Measurements from ENCODE around the gene TSHZ1.
"Not testable (repeated sequence)": the region's sequence is repeated elsewhere in the genome, so short reads cannot be mapped to it uniquely, and the experiment has no call there.

Gene TSHZ1

DNA sequence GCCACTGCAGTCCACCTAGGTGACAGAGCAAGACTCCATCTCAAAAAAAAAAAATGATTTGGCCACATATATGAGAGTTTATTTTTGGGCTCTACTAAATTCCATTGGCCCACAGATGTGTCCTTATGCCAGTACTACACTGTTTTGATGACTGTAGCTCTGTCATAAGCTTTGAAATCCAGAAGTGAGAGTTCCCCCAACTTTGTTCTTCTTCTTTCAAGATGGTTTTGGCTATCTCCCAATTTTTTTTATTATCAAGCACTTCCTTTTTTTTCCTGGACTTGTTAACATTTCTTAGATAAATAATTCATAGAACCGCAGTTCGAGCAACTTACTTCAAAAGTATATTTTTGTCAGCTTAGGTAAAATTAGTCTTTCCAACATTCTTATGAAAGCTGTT, 96.9 kb downstream of the TSHZ1 start:
- DNase-seq (ENCODE audit: low read depth, low spot score): no peak

DNA sequence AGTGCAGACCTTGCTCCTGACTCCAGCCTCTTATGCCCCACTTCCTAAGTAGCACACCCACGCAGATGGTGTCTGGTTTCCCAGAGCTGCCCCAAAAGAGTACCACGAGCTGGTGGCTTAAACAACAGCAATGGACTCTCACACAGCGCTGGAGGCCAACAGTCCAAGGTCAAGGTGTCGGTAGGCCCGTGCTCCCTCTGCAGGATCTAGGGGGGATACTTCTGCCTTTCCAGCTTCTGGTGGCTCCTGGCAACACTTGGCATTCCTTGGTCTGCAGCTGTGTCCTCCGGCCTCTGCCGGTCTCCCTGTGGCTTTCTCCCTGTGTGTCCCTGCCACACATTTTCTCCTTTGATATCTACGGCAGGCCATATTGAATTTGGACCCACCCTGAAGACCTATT, 99.0 kb downstream of the TSHZ1 start:
- DNase-seq (ENCODE audit: low read depth, low spot score): no peak

DNA sequence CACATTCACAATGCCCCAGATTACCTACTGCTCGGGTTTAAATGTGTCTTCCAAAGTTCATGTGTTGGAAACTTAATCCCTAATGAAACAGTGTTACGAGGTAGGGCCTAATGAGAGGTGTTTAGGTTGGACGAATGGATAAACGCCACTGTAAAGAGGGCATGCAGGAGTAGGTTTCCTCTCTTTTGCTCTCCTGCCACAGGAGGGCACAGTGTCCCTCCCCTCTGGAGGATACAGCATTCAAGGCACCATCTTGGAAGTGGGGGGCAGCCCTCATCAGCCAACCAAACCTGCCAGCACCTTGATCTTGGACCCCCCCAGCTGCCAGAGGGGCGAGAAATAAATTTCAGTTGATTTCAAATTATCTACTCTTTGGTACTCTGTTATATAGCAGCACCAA, 103.5 kb downstream of the TSHZ1 start:
- DNase-seq (ENCODE audit: low read depth, low spot score): no peak

DNA sequence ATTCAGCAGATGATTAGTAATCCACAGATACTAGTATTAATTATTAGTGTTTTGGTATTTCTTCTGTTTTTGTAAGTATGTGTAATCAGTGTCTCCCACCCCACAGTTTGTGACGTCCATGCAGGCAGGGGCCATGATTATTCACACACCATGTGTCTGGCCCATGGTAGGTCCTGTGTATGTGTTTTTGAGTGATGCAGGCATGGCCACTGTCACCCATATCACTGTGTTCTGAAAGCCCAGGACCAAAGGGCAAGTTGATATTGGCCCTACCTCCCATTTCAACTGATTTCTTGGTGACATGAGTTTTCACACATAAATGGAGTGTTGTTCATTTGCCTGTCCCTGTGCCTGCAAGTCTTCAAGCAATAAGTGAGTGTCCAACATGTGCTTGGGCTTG, 104.0 kb downstream of the TSHZ1 start:
- no peak for DNase-seq (ENCODE audit: low read depth, low spot score)

DNA sequence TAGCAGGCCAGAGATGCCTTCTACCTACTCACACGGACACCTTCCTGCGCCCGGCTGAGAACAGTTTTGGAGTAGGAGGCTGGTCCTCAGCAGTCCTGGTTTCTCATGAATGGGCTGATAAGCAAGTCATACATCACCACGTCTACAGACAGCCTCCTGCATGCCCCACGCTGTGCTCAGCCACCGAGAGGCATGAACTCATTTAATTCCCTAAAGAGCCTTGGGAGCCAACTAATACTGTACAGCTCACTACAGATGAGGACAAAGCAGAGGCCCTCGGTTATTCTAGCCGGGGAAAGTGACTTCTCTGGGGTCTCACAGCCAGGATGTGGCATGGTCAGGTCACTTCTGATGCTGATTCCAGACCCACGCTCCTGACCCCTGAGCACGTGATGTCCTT, 105.6 kb downstream of the TSHZ1 start:
- DNase-seq (ENCODE audit: low read depth, low spot score): no peak

DNA sequence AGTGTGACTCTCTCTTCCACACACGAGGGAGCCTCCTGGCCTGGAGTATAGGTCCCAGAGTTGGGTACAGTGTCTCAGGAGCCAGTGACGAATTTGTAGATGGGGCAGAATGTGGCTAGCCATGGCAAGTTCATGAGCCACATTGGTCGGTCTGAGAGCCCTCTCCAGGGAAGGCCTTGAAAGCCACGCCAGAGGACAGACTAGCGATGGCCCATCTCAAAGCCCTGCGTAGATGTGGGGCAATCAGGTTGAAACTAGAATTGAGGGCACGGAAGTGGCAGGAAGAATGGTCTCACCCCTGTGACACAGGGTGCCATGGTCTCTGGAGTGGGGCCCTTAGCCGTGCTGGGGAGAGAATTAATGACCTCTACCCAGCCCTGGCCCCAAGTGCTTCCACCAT, 106.2 kb downstream of the TSHZ1 start:
- no peak for DNase-seq (ENCODE audit: low read depth, low spot score)

DNA sequence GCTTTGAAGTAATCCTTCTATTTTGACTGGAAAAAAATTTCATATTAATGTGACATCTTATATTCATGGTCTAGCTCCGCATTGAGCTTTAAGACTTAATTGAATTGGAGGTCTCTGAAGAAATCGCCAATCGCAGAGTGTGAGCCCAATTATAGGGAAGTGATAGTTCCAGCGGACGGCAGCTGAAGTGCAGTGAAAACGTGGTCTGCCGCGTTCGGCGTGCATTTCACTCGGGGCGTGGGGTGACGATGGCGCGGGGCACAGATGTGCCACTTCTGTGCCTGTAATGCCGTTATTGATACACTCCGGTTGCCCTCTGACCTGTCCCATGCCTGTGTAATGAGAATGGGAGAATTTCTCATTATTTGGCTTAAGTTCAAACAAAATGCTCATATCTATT, 106.7 kb downstream of the TSHZ1 start:
- no peak for DNase-seq (ENCODE audit: low read depth, low spot score)

DNA sequence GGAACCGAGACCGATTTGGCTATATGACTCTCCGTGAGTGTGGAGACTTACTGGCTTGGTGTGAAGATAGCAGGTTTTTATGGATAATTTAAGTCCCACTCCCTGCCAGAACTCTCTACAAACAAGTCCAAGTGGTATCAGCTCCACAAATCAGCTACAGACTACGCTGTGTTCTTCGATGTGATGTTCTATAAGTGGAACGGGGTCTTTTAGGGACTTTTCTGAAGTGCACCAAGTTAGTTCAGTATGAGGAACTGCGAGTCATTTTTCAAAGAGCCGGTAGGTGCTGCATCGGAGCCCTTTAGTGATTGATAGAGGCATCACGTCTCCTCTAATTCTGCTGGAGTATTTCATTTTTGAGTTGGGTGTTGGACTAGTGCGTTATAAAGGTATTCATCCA, 107.1 kb downstream of the TSHZ1 start:
- DNase-seq (ENCODE audit: low read depth, low spot score): no peak

DNA sequence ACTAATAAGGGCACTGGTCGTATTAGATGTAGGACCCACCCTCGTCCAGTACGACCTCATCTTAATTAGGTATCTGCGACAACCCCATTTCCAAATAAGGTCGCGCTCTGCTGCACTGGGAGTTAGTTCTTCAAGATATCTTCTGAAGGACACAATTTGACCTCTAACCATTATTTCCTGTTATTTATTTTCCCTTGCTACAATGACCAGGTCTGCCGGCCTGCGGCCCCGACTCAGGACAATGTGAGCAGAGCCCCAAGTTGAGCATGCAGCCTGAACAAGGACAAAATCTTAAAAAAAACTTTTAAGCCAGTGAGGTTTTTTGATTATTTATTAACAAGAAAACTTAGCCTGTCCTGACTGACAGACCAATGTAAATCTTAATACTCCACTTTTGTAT, 109.3 kb downstream of the TSHZ1 start:
- no peak for DNase-seq (ENCODE audit: low read depth, low spot score)

DNA sequence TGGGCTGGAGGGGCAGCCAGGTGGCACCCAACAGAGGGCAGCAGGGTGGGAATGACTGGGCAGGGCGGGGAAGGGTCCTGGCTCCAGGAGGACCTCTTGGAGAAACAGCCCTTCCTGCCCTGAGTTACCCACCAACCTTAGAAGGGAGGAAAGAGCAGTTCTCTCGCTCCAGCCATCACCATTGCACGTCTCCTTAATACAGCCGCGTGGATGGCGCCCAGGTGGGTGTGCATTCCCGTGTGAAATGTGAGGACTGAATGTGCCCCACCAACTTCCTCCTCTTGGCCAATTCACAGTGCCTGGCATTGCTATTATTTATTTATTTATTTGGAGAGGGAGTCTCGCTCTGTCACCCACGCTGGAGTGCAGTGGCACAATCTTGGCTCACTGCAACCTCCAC, 109.9 kb downstream of the TSHZ1 start:
- no peak for DNase-seq (ENCODE audit: low read depth, low spot score)

DNA sequence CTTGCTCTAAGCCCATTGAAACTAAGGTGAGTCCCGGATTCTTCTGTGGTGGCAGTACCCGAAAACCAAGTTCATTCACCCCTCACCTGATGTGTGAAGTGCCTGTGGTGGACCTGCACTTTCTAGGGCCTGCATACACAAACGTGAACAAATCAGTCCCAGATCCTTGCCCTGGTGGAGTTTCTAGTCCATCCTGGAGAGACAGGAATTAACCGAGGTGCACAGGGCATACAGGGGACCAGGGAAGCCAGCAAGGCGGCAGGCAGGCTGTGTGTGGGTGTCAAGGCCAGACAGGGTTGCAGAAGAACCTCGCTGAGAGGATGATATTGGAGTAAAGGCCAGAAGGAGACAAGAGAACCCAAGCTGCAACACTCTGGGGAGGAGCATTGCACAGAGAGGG, 110.8 kb downstream of the TSHZ1 start:
- no peak for DNase-seq (ENCODE audit: low read depth, low spot score)

DNA sequence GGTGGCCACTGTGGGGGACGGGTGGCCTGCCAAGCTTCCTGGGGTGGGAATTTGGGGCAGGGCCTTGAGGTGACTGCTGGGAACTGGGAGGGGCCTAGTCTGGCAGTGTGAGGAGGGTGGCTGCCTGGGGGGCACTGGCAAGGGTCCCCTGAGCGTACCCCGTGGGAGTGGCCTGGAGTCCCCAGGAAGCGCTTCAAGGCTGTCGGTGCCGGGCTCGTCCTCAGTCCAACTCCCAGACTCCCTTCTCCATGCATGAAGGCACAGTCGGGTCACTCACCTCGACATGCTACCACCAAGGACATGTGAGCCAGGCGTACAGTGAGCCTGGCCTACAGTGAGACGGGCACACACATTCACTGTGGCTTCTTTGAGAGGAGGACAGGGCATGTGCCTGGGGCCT, 111.6 kb downstream of the TSHZ1 start:
- DNase-seq (ENCODE audit: low read depth, low spot score): no peak

DNA sequence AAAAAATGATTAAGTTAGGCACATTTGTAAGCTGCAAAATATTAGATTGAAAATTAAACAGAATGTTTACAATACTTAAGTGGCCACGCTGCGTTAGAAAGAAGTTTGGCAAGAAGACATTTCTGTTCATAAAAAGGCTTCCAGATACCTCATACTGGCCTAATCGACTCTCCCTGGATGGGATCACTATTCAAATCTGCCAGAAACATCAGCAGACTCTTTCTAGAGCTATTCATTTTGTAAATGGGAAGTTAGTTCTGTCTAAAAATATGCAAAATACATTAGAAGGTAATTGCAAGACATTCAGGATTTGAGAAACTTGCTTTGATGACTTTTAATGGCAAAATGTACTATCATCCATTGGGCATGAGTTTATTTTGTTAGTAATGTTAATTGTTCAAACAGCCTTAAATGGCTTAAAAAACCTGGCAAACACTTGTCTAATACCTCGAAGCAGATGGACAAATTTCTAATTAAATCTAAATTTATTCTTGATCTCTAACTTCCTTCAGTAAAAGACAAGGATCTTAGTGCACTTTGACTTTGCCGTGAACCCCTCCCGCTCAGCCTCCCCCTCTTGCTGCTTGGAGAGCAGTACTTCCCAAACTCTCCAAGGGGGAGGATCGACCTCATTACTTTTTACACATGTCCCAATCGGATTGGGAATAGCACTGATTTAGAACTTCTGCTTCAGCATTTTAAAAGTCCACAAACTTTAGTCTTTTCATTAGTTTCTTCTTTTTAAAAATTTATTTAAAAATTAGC, 113.4 kb downstream of the TSHZ1 start:
- no peak for DNase-seq (ENCODE audit: low read depth, low spot score)

DNA sequence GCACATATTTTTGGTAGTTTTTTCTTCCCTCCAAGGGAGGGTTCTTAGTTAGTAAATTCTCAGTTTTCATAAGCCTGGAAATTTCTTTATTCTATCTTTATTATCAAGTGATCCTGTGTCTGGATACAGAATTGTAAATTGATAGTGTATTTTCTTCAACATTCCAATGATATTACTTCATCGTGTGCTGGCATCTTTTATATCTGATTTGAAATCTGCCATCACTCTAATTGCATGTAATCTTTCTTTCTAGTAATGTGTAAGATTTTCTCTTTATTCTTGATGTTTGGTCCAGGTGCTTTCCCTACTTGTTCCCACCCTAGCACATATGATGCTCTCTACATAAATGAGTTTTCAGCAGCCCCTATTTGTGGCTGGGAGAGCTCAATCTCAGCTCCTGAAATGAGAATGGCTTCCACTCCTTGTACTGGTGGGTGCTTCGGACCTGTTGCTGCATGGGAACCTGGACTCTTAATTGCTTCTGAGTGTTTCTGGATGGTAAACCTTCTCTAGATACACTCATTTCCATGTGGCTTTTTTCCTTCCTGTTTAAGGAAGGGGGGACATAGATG, 114.2 kb downstream of the TSHZ1 start:
- no peak for DNase-seq (ENCODE audit: low read depth, low spot score)

DNA sequence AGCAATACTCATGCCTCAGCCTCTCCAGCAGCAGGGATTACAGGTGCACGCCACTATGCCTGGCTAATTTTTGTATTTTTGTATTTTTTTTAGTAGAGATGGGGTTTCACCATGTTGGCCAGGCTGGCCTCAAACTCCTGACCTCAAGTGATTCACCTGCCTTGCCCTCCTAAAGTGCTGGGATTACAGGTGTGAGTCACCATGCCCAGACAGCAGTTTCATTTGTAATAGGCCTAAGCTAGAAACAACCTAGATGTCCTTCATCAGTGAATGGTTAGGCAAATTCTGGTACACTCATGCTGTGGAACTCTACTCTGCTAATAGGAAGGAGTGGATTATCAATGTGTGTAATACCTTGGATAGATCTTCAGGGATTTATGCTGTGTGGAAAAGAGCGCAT, 119.2 kb downstream of the TSHZ1 start:
- DNase-seq (ENCODE audit: low read depth, low spot score): not testable (repeated sequence)

DNA sequence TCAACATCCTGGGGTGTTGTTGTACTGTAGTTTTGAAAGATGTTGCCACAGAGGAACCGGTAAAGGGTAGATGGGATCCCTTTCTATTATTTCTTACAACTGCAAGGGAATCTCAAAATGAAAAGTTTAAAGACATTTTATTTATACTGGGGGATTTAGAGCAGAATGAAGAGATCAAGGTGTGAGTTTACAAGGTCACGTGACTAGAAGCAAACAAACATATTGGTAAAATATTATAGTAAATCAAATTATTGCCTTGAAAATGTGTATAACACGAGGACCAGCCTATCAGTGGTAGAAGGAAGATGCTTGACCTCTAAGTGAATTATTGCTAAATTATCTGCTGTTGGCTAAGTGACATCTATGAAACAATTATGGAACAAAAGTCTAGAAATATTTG, 119.7 kb downstream of the TSHZ1 start:
- no peak for DNase-seq (ENCODE audit: low read depth, low spot score)

DNA sequence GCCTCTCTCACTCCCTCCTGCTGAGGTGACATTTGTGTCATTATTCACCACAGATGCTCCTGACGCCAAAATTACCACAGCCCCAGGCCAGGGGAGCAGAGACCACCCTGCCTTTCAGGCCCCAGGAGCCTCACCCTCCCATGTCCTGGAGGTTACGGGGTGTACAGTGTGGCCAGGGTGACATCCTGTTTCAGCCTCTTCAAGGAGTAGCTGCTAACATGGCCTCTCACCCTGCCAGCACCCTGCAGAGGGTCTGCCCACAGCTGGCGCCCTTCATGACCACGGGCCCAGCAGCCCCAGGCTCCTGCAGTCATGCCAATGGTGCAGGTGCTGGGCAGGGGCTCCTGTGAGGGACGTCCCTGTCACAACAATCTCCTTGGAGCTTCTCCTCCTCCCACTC, 124.3 kb downstream of the TSHZ1 start:
- DNase-seq (ENCODE audit: low read depth, low spot score): no peak

DNA sequence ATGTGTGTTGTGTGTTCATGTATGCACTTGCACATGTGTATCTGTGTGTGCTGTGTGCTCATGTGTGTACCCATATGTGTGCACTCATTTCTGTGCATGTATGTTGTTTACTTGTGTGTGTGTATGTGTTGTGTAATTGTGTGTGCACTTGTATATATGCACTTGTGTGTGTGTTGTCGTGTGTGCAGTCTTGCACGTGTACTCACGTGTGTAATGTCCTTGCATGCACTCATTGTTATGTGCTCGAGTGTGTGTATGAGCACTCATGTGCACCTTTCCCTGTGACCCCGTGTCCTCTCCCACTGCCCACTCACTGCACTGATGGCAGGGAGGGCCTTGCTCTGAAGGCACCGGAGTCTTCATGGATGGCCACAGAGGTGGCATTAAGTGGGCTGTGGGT, 124.9 kb downstream of the TSHZ1 start:
- DNase-seq (ENCODE audit: low read depth, low spot score): no peak

DNA sequence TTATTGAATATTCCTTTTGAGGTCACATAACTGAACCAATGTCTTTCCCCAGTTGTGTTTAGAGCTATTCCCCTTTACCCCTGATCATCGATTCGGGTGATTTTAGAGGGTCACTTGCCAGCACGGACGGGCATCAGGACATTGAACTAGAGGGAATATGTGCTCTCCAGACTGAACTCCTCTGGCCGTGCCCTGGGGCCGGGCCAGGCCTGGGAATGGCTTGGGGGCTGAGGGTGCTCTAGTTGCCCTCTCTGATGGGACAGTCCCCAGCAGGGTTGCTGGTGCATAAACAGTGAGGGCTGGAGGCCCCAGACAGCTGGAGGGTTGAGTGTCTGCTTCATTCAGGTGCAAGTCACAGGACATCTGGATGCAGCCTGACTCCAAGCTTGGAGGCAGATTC, 126.2 kb downstream of the TSHZ1 start:
- DNase-seq (ENCODE audit: low read depth, low spot score): no peak

DNA sequence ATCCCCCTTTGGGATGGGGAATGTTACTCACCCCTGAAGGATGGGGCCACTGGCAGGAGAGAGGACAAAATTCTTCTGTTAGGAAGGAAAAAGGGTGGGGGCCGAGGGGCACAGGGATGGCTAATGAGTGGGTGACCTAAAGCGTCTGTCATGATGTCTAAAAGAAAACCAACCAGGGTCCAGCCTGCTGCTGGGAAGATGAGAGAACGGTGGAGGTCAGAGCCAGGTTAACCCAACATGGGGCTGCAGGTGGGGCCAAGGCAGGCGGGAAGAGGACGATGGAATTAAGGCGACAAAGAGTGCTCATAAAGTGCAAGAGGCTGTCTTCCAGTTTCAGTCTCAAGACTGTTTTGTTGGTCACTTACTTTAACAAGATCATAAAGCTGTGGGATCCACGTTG, 126.8 kb downstream of the TSHZ1 start:
- no peak for DNase-seq (ENCODE audit: low read depth, low spot score)

DNA sequence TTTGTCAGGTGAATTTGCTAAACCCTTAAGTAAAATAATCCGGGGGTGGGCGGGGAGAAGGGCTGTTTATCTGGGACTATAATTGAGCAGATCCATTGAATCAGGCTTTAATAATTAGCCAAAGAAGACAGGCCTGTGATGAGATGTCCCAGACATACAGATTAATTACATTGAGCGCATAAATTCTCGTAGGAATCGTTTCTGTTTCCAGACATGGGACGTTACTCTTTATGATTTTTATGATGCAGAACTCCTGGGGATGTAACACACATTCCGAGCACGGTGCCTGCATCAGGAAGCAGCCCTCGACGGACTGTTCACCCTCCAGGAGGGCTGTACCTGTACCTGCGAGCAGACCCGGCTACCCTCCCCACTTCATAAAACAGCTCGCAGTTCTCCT, 128.0 kb downstream of the TSHZ1 start:
- no peak for DNase-seq (ENCODE audit: low read depth, low spot score)
